Measurements from ENCODE around the gene DUSP3.
"Not testable (repeated sequence)": the region's sequence is repeated elsewhere in the genome, so short reads cannot be mapped to it uniquely, and the experiment has no call there.

Gene DUSP3

GRCh38 chr17:43812396-43813265 is 33.9 kb upstream of the DUSP3 start:
- peaks cover 16% of the 10 kb centered on the region for H3K27me3 Mint-ChIP-seq
- no peak overlapping the region for H3K27ac Mint-ChIP-seq
- H3K4me1 Mint-ChIP-seq = no peaks in the 10 kb centered on the region
- ATAC-seq (ENCODE audit: low read depth) = no peak
- no peaks in the 10 kb centered on the region for H3K9me3 Mint-ChIP-seq
- H3K36me3 Mint-ChIP-seq = no peaks in the 10 kb centered on the region
- no peak overlapping the region for H3K4me3 Mint-ChIP-seq
- DNase-seq (ENCODE audit: low spot score in 2 of 2) = no peak

GRCh38 chr17:43810823-43811222 is 32.0 kb upstream of the DUSP3 start:
- no peak overlapping the region for H3K27ac Mint-ChIP-seq
- no peaks in the 10 kb centered on the region for H3K36me3 Mint-ChIP-seq

GRCh38 chr17:43810226-43810715 is 31.5 kb upstream of the DUSP3 start:
- no peak overlapping the region for H3K27ac Mint-ChIP-seq
- H3K4me3 Mint-ChIP-seq = no peak overlapping the region
- no peaks in the 10 kb centered on the region for H3K36me3 Mint-ChIP-seq
- H3K9me3 Mint-ChIP-seq = peaks cover under 1% of the 10 kb centered on the region
- ATAC-seq (ENCODE audit: low read depth) (no peak), DNase-seq (ENCODE audit: low spot score in 2 of 2) (no peak)
- H3K27me3 Mint-ChIP-seq = peaks cover 15% of the 10 kb centered on the region
- H3K4me1 Mint-ChIP-seq = no peaks in the 10 kb centered on the region

More at GRCh38 chr17:43810823-43811222, 32.0 kb upstream of the DUSP3 start:
- no peak overlapping the region for H3K4me3 Mint-ChIP-seq
- H3K4me1 Mint-ChIP-seq = no peaks in the 10 kb centered on the region
- no peaks in the 10 kb centered on the region for H3K9me3 Mint-ChIP-seq
- DNase-seq (ENCODE audit: low spot score in 2 of 2) (no peak), ATAC-seq (ENCODE audit: low read depth) (no peak)
- H3K27me3 Mint-ChIP-seq = peaks cover 14% of the 10 kb centered on the region

- Mint-ChIP-seq H3K4me3 (no peak overlapping the region), H3K27ac (no peak overlapping the region), H3K4me1 (no peaks in the 10 kb centered on the region), H3K9me3 (peaks cover 4% of the 10 kb centered on the region), H3K36me3 (peaks cover 2% of the 10 kb centered on the region), H3K27me3 (peaks cover 19% of the 10 kb centered on the region)
- ATAC-seq (ENCODE audit: low read depth) (no peak), DNase-seq (ENCODE audit: low spot score in 2 of 2) (no peak)
Observed at GRCh38 chr17:43809121-43809520, 30.3 kb upstream of the DUSP3 start.

GRCh38 chr17:43808076-43808475 is 29.3 kb upstream of the DUSP3 start:
- H3K36me3 Mint-ChIP-seq = peaks cover 2% of the 10 kb centered on the region
- DNase-seq (ENCODE audit: low spot score in 2 of 2) (no peak), ATAC-seq (ENCODE audit: low read depth) (no peak)
- H3K4me3 Mint-ChIP-seq = no peak overlapping the region
- H3K4me1 Mint-ChIP-seq = no peaks in the 10 kb centered on the region
- peaks cover 4% of the 10 kb centered on the region for H3K9me3 Mint-ChIP-seq
- H3K27me3 Mint-ChIP-seq = peaks cover 18% of the 10 kb centered on the region
- H3K27ac Mint-ChIP-seq = no peak overlapping the region

- ATAC-seq (ENCODE audit: low read depth) = no peak
- peaks cover 4% of the 10 kb centered on the region for H3K9me3 Mint-ChIP-seq
Observed at GRCh38 chr17:43805117-43805516, 26.3 kb upstream of the DUSP3 start.

GRCh38 chr17:43803758-43804157 is 25.0 kb upstream of the DUSP3 start:
- ATAC-seq (ENCODE audit: low read depth) = no peak
- peaks cover 4% of the 10 kb centered on the region for H3K9me3 Mint-ChIP-seq
- H3K27me3 Mint-ChIP-seq = peaks cover 21% of the 10 kb centered on the region
- peaks cover 2% of the 10 kb centered on the region for H3K36me3 Mint-ChIP-seq
- DNase-seq (ENCODE audit: low spot score in 2 of 2) = no peak
- H3K27ac Mint-ChIP-seq = no peak overlapping the region
- no peak overlapping the region for H3K4me3 Mint-ChIP-seq
- no peaks in the 10 kb centered on the region for H3K4me1 Mint-ChIP-seq

More at GRCh38 chr17:43805117-43805516, 26.3 kb upstream of the DUSP3 start:
- Mint-ChIP-seq H3K27me3 (peaks cover 21% of the 10 kb centered on the region), H3K36me3 (peaks cover 2% of the 10 kb centered on the region), H3K4me1 (no peaks in the 10 kb centered on the region), H3K27ac (no peak overlapping the region), H3K4me3 (no peak overlapping the region)
- DNase-seq (ENCODE audit: low spot score in 2 of 2) = no peak

GRCh38 chr17:43801844-43802243 is 23.1 kb upstream of the DUSP3 start:
- DNase-seq (ENCODE audit: low spot score in 2 of 2) (no peak), ATAC-seq (ENCODE audit: low read depth) (no peak)
- Mint-ChIP-seq H3K4me1 (no peaks in the 10 kb centered on the region), H3K9me3 (peaks cover 4% of the 10 kb centered on the region), H3K4me3 (no peak overlapping the region), H3K27ac (no peak overlapping the region), H3K36me3 (peaks cover 2% of the 10 kb centered on the region), H3K27me3 (peaks cover 21% of the 10 kb centered on the region)

- Mint-ChIP-seq H3K9me3 (peaks cover 4% of the 10 kb centered on the region), H3K27ac (no peak overlapping the region), H3K36me3 (peaks cover 2% of the 10 kb centered on the region), H3K4me3 (no peak overlapping the region), H3K27me3 (peaks cover 23% of the 10 kb centered on the region), H3K4me1 (no peaks in the 10 kb centered on the region)
- DNase-seq (ENCODE audit: low spot score in 2 of 2) (no peak), ATAC-seq (ENCODE audit: low read depth) (no peak)
Observed at GRCh38 chr17:43800736-43801135, 22.0 kb upstream of the DUSP3 start.

GRCh38 chr17:43799047-43799446 is 20.3 kb upstream of the DUSP3 start:
- Mint-ChIP-seq H3K4me3 (no peak overlapping the region), H3K36me3 (no peaks in the 10 kb centered on the region), H3K9me3 (no peaks in the 10 kb centered on the region), H3K27me3 (peaks cover 19% of the 10 kb centered on the region), H3K27ac (no peak overlapping the region), H3K4me1 (no peaks in the 10 kb centered on the region)
- ATAC-seq (ENCODE audit: low read depth) = no peak
- no peak for DNase-seq (ENCODE audit: low spot score in 2 of 2)

GRCh38 chr17:43798024-43798423 is 19.2 kb upstream of the DUSP3 start:
- H3K36me3 Mint-ChIP-seq; H3K4me1 Mint-ChIP-seq; H3K4me3 Mint-ChIP-seq; ATAC-seq (ENCODE audit: low read depth); H3K9me3 Mint-ChIP-seq; DNase-seq (ENCODE audit: low spot score in 2 of 2); H3K27ac Mint-ChIP-seq: not testable (repeated sequence)
- peaks cover 21% of the 10 kb centered on the region for H3K27me3 Mint-ChIP-seq

- not testable (repeated sequence) for H3K27ac Mint-ChIP-seq; H3K4me3 Mint-ChIP-seq; DNase-seq (ENCODE audit: low spot score in 2 of 2); H3K4me1 Mint-ChIP-seq; H3K9me3 Mint-ChIP-seq; ATAC-seq (ENCODE audit: low read depth); H3K36me3 Mint-ChIP-seq
- peaks cover 19% of the 10 kb centered on the region for H3K27me3 Mint-ChIP-seq
Observed at GRCh38 chr17:43792668-43793067, 13.9 kb upstream of the DUSP3 start.

GRCh38 chr17:43791589-43791988 is 12.8 kb upstream of the DUSP3 start:
- Mint-ChIP-seq H3K4me1 (peaks cover 7% of the 10 kb centered on the region), H3K27me3 (peaks cover 16% of the 10 kb centered on the region), H3K4me3 (no peak overlapping the region), H3K36me3 (no peaks in the 10 kb centered on the region), H3K9me3 (peaks cover 1% of the 10 kb centered on the region), H3K27ac (no peak overlapping the region)
- no peak for ATAC-seq (ENCODE audit: low read depth)
- DNase-seq (ENCODE audit: low spot score in 2 of 2) = no peak

GRCh38 chr17:43790311-43790940 is 11.6 kb upstream of the DUSP3 start:
- Mint-ChIP-seq H3K4me3 (no peak overlapping the region), H3K27me3 (peaks cover 15% of the 10 kb centered on the region), H3K4me1 (peaks cover 7% of the 10 kb centered on the region), H3K27ac (no peak overlapping the region), H3K9me3 (peaks cover 1% of the 10 kb centered on the region), H3K36me3 (no peaks in the 10 kb centered on the region)
- ATAC-seq (ENCODE audit: low read depth) (no peak), DNase-seq (ENCODE audit: low spot score in 2 of 2) (no peak)
